Measurements from ENCODE around the gene FAM222B.
A peak's percentile ranks its signal among the peaks of the same experiment; 100 is the strongest.
"Not testable (repeated sequence)": the region's sequence is repeated elsewhere in the genome, so short reads cannot be mapped to it uniquely, and the experiment has no call there.

Gene FAM222B

DNA sequence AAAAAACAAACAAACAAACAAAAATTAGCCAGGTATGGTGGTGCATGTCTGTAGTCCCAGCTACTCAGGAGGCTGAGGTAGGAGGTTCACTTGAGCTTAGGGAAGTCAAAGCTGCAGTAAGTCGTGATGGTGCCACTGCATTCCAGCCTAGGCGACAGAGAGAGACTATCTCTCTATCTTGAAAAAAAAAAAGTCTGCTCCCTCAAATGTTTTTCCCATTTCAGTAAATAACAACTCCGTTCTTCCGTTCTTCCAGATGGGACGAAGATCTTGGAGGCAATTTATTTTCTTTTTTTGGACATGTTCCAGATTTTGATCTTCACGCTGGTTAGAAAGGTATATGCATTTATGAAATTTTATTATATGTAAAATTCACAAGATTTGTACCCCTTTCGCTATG, 31.2 kb upstream of the FAM222B start:
- no peak for DNase-seq

DNA sequence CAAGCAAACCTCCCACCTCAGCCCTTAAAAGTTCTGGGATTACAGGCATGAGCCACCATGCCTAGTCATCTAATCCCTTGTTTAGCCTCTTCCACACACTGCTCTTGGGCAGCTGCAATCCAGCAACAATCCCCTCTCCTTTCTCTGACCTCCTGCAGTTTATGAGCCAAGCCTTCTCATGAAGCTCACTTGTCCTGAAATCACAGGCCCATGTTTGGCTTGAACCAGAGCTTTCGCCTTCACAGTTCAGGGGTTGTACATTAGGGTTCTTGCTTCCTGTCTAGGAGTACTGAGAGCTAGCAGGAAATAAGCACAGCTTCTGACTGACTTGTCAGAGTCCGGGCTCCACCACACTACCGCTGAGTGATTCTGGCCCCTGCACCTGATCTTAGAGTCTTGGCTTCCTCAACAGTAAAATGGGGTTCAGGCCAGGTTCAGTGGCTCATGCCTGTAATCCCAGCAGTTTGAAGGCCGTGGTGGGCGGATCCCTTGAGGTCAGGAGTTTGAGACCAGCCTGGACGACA, 28.5 kb upstream of the FAM222B start:
- no peak for DNase-seq

DNA sequence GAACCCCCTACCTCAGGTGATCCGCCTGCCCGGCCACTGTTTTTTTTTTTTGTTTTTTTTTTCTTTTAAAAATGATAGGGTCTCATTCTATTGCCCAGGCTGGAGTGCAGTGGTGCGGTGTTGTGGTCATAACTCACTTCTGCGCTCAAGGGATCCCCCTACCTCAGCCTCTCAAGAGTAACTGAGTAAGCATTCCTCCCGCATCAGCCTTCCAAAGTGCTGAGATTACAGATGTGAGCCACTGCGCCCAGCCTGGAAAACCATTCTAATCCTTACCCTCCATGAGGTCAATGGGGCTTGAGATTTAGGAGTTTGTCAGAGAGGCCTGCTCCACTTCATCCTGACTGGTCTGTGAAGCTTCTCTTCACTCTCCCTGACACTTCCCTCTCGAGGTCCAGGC, 24.7 kb upstream of the FAM222B start:
- DNase-seq, result no peak

DNA sequence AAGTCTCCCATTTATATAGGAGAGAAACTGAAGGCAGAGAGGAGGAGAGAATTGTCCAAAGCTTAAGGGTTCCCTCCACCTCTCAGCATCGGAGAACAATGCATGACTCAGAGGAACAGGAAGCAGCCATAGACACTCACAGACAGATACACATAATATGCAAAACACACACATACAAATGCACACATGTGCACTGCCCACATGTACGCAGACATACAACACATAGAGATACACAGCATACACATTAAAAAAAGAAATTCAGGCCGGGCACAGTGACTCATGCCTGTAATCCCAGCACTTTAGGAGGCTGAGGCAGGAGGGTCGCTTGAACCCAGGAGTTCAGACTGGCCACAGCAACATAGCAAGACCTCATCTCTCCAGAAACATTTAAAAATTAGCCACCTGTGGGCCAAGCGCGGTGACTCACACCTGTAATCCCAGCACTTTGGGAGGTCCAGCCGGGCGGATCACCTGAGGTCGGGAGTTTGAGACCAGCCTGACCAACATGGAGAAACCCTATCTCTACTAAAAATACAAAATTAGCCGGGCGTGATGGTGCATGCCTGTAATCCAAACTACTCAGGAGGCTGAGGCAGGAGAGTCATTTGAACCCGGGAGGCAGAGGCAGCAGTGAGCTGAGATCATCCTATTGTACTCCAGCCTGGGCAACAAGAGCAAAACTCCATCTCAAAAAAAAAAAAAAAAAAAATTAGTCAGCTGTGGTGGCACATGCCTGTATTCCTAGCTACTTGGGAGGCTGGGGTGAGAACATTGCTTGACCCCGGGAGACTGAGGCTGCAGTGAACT, 23.6 kb upstream of the FAM222B start:
- DNase-seq, result no peak

DNA sequence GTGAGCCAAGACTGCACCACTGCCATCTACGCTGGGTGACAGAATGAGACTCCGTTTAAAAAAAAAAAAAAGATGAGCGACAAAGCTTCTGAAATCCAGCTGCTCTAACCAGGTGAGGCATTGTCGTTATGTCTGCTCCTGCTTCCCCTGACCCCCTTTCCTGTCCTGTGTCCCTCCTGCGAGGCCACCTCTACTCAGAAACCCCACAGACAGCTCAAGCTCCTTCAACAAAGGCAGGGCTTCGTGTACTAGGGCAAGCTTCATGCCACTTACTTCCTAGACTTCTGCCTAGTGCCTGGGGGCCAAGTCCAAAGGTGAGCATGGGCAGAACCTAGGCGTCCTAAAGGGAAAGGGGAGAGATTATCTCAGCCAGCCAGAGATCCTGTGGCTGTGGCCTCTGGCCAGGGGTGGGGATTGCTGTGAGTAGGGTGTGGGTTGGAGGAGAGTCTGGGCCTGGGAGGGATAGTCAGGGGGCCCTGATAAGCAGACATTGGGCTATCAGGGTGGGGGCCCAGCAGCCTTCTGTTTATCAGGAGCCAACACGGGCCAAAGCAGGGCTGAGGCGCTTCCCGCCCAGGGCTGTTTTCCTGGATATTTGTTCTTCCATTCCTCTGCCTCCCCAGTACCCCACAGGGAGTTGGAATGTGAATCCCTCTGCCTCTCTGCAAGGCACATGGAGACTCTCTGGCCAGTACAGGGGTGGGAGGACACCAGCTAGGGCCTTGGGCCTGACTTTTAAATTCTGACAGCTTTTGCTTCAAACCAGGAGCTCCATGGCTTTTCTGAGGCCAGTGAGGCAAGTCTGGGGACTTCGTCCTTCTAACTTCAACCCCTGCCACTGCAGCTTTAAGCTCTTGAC, 22.6 kb upstream of the FAM222B start:
- no peak for DNase-seq

DNA sequence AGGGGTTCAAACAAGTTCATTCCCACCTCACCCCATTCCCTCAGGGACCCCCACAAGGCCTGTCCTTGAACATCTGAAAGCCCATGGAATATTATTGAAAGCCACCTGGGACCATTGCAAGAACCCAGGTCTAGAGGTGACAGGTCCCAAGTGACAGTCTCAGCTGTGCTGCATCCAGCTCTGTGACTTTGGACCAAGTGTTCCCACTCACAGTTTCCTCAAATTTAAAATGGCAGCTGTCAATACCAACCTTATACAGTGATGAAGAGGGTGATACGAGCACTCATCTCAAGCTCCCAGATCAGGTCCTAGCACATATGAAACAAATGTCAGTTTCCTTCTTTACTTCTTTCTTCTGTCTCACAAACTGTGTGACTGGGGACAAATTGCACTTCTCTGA, 21.4 kb upstream of the FAM222B start:
- DNase-seq, result no peak

DNA sequence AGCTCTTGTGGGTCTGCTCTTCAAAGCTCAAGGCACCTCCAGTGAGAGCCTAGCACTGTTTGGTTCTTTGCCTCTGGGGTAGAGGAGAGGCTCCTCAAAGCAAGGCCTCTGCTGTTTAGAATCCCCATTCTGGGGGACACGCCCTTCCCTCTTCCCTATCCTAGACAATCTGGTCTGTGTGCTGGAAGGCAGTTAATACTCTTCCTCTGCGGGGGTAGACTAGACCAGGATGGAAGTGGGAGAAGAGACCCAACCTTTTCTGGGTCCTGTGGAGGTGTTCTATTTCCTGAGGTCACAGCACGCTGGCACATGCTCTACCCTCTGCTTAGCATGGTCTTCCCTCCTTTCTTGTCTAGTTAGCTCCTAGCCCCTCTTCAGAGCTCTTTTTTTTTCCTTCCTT, 20.0 kb upstream of the FAM222B start:
- no peak for DNase-seq

DNA sequence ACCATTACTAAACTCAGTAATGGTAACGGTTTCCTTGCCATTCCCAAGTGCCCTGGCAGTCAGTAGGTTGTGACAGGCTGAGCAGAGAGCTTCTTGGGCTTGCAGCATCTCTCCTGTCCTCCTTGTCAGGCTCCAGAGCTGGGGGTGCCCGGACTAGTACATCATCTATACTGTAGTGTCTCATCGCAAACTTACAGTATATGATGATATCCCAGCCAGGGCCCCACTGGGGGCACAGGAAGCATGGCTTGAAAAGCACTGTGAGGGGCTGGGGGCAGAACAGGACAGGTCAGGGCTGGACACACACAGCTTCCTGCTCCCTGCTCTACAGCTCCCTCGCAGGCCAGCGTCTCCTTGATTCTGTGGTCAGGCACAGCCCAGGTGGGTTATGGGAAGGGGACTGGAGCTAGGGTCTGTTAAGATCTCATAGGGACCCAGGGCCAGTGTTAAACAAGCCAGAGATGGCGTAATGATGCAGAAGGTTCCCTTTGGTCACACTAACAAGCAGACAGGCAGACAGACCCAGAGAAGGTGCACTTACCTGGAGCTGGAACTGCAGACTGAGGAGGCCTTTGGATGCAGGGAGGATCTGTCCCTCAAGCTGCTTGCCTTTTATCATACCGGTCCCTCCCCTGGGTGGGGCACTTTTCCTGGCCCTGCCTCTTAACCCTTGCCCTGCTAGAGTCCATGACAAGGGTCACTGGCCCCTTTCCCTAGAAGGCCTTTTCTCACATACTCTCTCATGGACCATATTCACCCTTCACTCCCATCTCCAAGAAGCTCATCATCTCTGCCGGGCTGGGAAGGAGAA, 19.0 kb upstream of the FAM222B start:
- DNase-seq, result no peak

DNA sequence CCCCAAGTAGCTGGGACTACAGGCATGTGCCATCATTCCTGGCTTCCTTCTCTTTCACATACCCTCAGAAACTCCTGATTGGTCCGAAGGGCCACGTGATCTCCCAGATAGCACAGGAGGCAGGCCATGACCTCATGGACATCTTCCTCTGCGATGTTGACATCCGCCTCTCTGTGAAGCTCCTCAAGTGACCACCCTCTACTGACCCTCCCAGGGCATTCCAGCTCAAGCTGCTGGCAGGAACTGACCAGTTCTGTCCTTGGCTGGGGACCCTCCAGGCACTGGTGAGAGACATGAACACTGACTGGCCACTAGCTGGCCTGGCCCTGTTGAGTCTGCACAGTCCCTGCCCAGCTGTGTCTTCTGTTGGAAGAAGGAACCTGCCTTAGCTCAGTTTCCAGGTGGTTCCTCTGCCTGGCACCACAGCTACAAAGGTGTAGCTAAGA, 17.8 kb upstream of the FAM222B start:
- DNase-seq, result no peak

DNA sequence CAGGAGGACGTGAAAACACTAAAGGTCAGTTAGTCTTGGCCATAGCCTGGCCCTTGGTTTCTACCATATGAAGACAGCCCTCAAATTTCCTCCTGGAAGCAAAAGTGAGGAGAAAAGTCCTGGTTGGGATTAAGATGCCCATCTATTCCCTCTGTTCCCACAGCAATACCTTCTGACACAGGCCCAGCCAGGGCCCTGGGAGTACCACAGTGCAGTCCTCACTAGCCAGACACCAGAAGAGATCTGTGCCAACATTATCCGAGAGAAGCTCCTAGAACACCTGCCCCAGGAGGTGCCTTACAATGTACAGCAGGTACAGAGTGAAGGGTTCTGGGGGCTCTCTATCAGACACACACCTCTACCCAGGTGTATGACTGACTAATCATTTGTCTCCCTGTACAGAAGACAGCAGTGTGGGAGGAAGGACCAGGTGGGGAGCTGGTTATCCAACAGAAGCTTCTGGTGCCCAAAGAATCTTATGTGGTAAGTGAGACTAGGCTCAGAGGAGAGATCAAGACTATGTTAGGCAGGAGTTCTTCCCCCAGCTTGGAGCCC, 16.3 kb upstream of the FAM222B start:
- no peak for DNase-seq

DNA sequence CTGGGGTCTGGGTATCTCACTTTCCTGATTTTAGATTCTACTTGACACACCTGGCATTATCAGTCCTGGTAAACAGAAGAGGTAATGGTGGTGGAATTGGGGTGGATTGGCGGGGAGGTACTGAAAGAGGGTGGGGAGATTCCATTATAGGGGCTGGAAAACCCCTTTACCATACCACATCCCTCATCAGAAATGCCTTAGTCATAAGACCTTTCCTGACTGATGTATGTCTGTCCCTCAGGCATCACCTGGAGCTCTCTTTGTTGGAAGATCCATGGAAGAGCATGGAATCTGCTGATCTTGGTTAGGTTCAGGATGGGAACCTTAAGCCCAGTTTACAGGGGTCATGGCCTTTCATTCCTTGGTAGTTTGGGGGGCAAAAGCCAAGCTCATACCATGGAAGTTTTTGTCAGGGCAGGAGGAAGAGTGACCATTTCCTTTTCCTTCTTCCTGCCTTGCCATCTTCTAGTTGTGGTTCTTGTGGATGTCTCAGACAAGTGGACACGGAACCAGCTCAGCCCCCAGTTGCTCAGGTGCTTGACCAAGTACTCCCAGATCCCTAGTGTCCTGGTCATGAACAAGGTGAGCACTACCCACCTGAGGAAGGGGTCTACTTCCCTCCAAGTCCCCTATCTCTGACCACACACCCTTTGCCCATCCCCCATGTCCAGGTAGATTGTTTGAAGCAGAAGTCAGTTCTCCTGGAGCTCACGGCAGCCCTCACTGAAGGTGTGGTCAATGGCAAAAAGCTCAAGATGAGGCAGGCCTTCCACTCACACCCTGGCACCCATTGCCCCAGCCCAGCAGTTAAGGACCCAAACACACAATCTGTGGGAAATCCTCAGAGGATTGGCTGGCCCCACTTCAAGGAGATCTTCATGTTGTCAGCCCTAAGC, 15.6 kb upstream of the FAM222B start:
- DNase-seq, result no peak

DNA sequence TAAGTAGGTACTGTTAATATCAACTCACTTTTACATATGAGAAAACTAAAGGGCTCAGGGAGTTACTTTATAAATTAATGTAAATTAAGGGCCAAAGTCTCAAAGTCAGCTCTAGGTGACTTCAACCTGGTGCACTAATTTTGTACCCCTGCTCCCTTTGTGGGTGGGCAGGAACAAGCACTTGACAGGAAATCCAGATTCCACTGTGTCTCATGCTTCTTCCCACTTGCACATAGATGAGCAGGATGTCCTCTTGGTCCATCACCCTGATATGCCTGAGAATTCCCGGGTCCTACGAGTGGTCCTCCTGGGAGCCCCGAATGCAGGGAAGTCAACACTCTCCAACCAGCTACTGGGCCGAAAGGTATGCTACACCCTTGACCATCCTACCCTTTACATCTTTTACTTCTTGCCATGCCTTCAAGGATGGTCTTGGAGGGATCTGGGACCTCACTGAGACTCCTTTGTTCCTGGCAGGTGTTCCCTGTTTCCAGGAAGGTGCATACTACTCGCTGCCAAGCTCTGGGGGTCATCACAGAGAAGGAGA, 13.5 kb upstream of the FAM222B start:
- DNase-seq, result no peak

DNA sequence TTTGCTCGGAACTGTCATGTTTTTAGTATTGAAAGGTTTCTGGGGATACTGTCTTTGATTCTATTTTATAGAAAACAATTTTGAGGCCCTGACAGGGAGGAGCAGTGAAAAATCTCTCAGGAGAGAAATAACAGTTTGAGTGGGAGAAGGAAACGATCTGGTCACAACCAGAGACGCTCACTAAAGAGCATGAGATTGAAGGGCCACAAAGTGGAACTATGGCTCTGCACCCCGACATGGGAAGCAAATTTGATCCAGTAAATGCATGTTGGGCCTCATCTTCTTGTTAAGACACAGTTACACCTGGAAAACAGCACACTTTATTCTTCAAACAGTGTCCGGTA, 12.7 kb upstream of the FAM222B start:
- no peak for DNase-seq

DNA sequence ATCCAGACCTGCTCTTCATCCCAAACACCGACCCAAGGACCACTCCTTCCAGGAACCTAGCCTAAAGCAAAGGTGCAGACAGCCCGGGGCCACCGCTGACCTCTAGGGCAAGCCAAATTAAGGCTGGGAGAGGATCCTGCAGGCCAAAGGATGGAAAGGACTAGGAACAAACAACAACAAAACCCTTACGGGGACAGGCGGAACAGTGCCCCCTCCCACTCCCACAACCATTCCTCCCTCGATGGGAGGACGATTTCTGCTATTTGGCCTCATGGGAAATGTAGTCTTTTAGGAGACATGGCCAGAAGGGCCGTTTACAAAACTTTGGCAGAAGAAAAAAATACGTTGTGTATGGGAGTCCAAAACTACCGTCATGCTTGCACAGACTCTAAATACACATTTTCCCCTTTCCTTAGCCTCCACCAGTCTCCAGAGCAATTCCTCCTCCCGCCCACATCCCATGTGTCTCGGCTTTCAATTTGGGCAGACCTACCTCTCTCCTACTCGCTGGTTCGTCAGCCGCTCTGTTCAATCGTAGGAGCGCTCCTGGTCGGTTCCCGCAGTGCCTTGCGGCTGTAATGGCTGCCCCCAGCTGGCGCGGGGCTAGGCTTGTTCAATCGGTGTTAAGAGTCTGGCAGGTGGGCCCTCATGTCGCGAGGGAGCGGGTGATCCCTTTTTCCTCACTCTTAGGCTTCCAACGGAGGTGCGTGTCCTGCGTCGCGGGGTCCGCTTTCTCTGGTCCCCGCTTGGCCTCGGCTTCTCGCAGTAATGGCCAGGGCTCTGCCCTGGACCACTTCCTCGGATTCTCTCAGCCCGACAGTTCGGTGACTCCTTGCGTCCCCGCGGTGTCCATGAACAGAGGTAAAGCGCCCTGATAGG, 12.1 kb upstream of the FAM222B start, which contains the start of gene ERAL1:
ERAL1 (plus strand) TSS at position 560 of the 879 bp plus-strand sequence; CDS start at position 579, 19 bp downstream.
- peak; percentile 29 to 94 (median 82) for DNase-seq

DNA sequence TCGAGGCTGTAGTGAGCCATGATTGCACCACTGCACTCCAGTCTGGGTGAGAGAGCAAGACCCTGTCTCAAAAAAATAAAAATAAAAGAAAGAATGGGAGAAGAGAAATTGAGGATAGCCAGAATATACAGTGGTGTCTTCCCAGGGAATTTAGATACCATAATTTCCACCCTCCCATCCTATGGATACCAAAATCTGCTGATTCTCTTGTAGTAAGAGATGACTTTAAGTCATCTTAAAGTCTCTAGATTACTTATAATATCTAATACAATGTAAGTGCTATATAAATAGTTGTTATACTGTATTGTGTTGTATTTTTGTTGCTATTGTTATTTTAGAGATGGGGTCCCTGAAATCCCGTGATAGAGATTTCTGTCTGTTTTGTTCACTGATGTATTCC, 10.7 kb upstream of the FAM222B start:
- DNase-seq, result no peak

DNA sequence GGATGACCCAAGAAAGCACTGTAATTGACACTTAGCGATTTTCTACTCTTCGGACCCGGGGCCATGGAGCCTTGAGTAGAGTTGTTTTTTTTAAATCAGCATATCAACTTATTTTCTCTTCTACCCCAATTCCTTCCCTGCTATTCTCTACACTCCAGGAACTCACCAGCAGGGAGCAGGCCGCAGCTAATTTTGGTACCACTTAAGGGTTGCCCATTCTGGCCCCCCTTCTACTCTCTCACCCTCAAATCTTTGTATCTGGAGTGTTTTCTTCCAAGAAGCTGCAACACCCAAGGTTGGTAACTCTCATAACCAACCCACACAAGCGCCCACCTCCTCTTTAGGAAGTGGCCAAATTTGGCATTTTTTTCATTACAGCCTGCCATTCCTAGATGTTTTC, 6.7 kb upstream of the FAM222B start:
- DNase-seq, result peak in 6 of 58 donors; percentile 1 to 15 (median 12)

DNA sequence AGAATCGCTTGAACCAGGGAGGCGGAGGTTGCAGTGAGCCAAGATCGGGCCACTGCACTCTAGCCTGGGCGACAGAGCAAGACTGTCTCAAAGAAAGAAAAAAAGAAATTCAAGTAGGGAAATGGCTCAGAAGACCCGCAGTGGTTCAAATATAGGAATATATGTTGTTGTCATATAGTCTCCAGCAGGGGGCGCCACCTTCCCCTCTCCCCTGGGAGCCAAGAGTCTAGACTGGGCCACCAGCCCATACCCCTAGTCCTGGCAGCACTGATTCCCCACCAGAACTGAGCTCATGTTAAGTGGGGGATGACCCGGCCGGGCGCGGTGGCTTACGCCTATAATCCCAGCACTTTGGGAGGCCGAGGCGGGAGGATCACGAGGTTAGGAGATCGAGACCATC, 6.1 kb upstream of the FAM222B start:
- DNase-seq, result peak in 1 of 58 donors; percentile 4

DNA sequence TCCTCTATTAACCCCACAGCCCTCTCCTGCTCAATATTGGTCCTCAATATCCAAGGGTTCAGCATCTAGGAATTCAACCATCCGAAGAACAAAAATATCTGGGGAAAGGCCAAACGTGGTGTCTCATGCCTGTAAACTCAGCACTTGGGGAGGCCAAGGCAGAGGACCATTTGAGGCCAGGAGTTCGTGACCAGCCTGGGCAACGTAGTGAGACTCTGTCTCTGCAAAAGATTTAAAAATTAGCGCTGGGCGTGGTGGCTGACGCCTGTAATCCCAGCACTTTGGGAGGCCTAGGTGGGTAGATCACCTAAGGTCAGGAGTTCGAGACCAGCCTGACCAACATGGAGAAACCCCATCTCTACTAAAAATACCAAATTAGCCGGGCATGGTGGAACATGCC, 4.1 kb upstream of the FAM222B start:
- not testable (repeated sequence) for DNase-seq

DNA sequence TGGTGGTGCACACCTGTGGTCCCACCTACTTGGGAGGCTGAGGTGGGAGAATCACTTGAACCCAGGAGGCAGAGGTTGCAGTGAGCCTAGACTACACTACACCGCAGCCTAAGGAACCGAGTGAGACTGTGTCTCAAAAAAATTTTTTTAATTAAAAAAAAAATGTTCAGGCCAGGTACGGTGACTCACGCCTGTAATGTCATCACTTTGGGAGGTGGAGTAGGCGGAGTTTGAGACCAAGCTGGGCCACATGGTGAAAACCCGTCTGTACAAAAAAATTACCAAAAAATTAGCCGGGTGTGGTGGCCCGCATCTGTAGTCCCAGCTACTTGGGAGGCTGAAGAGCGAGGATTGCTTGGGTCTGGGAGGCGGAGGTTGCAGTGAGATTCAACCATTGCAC, 3.6 kb upstream of the FAM222B start:
- no peak for DNase-seq

Data from anterior cingulate cortex (tissue), 58 donors.